NCI-H2171 (cell line): Measurements from ENCODE around the gene ERLIN1.
"Not testable (repeated sequence)": the region's sequence is repeated elsewhere in the genome, so short reads cannot be mapped to it uniquely, and the experiment has no call there.

Experiments
- DNase-seq: peaks from one replicate; lab custom pipeline; 2025; lab: John Stamatoyannopoulos, UW

ERLIN1 gene

DNA sequence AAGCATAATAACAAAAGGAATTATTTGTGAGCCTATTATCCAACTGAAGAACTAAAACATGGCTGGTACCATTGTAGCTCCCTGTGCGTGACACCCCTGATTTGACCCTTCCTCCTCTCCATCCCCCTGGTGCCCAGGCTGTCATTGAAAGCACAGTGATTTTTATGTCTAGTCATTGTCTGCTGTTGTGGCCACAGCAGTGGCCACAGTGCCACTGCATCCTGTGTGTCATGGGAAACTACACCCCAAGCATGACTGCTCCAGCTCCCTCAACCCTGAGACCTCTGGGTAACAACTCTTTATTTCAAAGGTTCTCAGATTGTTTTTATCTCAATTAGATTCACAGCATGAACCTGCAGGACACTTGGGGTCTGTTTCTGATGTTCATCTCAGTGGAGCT, 52.0 kb downstream of the ERLIN1 start:
- no peak for DNase-seq

DNA sequence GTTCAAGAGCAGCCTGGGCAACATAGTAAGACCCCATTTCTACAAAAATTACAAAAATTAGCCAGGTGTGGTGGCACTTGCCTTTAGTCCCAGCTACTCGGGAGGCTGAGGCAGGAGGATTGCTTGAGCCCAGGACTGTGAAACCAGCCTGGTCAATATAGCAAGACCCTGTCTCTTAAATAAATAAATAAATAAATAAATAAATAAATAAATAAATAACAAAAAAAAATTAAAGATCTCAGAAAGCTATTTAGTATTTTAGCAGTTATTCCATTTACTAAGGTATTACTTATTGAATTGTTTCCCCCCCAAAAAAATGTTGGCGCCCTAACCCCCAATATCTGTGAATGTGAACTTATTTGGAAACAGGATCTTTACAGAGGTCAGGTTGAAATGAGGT, 53.4 kb downstream of the ERLIN1 start:
- no peak for DNase-seq

DNA sequence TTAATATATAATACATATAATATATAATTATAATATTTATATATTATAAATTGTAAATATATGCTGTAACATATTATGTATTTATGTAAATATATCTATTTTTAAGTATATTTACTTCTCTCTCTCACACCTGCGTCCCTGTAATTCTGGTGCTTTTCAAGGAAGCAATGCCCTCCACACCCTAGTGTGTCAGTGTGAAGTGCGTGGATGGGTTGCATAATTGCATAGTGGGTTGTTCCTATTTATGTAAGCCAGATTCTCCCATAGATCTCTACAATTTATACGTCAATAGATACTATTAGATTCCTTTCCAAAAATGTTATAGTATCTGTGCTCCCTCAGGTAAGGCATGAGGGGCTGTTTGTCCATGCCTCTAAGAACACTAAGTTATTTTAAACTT, 54.3 kb downstream of the ERLIN1 start:
- DNase-seq = no peak

DNA sequence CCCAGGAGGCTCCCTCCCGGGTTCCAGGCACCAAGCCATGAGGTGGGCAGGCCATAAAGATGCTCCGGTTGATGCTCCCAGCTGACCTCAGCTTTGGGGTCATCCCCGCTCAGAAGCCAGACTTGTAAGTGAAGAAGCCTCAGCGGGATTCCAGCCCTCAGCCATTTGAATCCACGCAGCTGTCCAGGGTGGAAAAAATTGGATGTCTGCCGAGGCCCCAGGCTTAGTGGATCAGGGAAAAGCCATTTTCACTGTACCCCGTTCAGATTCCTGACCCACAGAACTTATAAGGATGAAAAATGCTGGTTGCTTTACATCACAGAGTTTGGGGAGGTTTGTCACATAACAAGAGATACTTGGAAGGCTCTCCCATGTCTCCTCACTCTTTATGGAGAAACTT, 55.0 kb downstream of the ERLIN1 start:
- no peak for DNase-seq

DNA sequence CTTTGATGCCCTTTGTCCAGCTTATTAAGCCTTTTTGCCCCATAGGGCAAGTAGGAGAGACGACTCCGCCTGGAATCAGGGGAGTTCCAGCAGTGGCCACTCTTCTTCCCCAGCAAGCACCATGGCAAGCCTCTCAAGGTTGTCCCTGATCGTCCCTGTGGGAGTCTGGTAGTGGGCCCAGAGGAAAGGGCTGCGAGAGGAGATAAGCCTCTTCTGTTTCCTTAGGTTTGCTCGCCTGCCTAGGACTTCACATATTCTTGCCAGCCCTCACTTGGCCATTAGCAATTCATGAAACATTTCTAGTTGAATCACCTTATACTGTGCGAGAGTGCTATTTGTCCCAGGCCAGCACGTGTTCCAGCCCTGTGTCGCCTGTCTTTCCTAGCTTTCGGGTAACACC, 56.4 kb downstream of the ERLIN1 start:
- no peak for DNase-seq

DNA sequence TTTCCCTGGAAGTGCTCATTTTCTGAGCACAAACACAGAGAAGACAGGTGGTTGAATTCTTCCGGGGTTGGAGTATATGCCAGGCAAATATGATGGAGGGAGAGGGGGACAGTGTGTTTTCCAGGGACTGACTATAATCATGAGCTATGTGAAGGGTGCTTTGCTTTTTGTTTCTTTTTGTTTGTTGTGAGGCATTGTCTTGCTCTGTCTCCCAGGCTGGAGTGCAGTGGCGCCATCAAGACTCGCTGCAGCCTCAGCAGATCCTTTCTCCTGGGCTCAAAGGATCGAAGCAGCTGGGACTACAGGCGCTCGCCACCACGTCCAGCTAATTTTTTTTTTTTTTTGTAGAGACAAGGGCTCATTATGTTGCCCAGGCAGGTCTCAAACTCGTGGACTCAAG, 56.9 kb downstream of the ERLIN1 start:
- DNase-seq = no peak

DNA sequence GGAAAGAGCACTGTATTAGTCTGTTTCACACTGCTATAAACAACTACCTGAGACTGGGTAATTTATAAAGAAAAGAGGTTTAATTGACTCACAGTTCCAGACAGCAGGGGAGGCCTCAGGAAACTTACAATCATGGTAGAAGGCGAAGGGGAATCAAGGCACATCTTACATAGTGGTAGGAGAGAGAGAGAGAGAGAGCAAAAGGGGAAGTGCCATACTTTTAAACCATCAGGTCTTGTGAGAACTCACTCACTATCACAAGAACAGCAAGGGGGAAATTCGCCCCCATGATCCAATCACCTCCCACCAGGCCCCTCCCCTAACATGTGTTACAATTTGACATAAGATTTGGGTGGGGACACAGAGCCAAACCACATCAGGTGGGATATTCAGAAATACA, 60.5 kb downstream of the ERLIN1 start:
- DNase-seq = not testable (repeated sequence)

DNA sequence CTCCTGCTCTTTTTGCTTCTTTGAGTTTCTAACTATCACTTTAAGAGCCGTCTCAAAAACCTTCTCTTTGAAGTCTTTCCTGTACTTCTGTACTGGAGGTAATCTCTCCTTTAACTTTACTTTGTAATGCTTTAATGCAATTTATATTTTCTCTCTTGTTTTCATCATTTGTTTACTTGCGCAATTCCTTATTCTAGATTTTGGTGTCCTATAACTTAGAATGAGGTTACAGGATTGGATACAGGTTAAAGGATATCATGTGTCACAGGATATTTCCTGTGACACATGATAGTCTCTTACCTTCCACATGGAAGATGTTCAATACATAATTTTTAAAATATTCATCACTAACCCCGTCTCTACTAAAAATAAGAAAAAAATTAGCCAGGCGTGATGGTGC, 61.7 kb downstream of the ERLIN1 start:
- no peak for DNase-seq

DNA sequence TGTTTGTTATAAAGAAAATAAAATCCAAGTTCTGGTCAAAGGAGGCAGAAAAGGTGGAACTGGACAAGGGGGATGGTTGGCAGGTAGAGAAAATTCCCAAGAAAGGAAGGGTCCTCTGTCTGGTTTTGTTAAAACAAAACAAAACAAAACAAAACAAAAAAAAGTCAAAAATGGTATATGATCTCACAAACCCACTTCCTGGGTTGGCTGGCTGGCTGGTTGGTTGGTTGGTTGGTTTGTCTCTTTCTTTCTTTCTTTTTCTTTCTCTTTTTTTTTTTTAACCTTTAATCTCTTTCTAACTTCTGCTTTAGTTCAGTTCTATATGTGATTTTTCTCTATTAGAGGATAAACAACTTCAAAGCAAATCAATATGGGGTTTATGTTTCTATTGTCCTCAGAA, 63.0 kb downstream of the ERLIN1 start:
- DNase-seq = no peak

DNA sequence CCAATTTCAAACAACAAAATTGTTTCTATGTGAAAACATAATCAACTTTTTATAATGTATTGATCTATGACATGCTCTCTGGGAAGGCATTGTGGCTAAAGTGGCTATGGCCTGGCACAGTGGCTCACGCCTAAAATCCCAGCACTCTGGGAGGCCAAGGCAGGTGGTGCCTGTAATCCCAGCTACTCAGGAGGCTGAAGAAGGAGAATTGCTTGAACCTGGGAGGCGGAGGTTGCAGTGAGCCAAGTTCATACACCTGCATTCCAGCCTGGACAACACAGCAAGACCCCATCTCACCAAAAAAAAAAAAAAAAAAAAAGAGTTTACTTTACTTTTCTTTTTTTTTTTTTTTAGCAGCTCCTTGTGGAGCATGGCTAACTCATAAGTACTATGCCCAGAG, 65.3 kb downstream of the ERLIN1 start:
- no peak for DNase-seq

DNA sequence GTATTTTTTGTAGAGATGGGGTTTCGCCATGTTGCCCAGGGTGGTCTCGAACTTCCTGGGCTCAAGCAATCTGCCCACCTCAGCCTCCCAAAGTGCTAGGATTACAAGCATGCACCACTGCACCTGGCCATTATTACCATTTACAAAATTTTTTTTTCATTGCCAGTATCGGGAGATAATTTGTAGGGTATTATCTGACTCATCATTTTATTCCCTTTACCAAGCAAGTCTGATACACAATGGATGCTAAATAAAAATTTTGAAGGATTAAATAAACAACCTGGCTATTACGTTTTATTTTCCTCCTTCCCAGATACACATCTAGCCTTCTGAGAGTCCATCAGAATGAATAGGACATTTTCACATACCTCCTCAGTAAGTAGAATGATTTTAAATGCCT, 66.1 kb downstream of the ERLIN1 start:
- DNase-seq = no peak

DNA sequence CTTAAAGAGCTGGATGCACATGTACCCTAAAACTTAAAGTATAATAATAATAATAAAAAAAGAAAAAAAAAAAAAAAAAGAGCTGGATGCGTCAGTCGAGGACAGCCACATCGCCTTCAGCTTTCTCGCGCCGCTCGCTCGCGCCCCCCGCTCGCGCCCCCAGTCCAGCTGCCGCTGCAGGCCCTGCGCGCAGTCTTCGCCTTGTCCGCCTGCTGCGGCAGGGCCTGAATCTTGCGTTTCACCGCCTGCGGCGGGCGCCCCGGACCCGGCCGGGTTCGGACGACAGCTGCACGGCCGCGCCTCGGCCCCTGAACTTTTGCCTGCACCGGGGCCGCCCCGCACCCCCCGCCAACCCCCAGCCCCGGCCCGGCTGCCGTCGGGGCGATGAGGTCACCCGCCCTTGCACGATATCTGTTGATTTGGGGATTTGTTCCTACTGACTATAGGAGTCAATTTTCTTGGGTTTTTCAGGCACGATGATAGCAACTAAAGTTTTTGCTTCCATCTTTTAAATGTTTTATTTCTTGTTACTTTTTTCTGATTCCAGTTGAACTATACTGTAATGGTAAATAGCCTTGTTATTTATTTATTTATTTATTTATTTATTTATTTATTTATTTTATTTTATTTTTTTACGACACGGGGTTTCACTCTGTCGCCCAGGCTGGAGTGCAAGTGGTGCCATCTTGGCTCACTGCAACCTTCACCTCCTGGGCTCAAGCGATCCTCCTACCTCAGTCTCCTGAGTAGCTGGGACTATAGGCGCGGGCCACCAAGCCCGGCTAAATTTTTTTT, 70.7 kb downstream of the ERLIN1 start:
- no peak for DNase-seq

DNA sequence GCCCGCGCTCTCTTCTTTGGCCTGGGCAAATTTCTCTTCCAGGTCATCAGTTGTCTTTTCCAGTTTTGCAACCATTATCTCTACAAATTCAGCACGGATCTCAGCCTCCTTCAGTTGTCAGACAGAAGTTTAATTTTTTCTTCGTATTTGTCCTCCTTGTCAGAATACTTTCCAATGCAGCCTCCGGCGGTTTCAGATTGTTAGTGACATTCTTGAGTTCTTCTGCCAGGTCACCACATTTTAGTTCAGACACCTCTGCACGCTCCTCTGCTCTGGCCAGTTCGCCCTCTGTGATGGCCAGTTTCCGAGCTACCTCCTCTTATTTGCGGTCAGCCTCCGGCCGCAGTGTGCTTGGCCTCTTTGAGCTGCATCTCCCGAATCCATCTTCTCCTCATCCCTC, 71.4 kb downstream of the ERLIN1 start:
- no peak for DNase-seq

DNA sequence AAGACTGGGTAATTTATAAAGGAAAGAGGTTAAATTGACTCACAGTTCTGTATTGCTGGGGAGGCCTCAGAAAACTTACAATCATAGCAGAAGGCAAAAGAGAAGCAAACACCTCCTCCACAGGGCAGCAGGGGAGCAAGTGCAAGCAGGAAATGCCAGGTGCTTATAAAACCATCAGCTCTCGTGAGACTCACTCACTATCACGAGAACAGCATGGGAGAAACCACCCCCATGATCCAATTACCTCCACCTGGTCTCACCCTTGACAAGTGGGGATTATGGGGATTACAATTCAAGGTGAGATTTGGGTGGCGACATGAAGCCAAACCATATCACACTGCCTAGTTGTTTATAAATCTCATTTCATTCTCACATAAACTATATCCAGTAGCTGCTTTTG, 76.2 kb downstream of the ERLIN1 start:
- no peak for DNase-seq

DNA sequence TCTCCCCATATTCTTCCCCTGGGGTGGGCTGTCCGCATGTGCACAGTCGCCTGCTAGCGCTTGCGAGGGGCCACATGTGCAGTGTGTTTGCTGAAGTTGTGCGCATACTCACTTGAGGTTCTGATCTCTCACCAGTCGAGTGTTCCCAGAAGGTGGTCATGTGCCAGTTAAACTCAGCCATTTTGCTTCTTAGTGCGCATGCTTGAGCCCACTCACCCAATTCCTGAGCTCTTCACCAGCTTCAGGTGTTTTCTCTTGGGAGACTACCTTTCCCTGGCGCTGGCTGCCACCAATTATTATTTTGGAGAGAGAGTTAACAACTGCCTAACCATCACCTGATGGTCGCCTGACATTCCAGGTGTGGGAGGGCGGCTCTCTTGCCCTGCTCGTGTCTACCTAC, 79.0 kb downstream of the ERLIN1 start:
- no peak for DNase-seq

DNA sequence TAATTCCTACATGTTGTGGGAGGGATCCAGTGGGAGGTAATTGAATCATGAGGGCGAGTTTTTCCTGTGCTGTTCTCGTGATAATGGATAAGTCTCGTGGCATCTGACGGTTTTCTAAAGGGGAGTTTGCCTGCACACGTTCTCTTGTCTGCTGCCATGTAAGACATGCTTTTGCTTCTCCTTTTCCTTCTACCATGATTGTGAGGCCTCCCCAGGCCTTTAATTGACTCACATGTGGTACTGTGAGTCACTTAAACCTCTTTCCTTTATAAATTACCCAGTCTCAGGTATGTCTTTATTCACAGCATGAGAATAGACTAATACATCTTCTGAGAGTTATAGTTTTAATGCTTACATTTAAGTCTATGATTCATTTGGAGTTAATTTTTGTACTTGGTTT, 81.5 kb downstream of the ERLIN1 start:
- DNase-seq = no peak

DNA sequence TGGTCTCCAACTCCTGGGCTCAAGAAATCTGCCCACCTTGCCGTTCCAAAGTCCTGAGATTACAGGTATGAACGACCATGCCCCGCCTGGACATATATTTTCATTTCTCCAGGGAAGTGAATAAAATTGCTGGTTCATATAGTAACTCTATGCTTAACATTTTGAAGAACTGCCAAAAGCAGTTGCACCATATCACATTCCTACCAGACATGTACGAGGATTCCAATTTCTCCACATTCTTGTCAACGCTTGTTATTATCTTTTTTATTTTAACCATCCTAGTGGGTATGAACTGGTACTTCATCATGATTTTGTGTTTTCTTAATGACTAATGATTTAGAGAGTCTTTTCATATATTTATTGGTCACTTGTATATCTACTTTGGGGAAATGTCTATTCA, 82.2 kb downstream of the ERLIN1 start:
- DNase-seq = no peak

DNA sequence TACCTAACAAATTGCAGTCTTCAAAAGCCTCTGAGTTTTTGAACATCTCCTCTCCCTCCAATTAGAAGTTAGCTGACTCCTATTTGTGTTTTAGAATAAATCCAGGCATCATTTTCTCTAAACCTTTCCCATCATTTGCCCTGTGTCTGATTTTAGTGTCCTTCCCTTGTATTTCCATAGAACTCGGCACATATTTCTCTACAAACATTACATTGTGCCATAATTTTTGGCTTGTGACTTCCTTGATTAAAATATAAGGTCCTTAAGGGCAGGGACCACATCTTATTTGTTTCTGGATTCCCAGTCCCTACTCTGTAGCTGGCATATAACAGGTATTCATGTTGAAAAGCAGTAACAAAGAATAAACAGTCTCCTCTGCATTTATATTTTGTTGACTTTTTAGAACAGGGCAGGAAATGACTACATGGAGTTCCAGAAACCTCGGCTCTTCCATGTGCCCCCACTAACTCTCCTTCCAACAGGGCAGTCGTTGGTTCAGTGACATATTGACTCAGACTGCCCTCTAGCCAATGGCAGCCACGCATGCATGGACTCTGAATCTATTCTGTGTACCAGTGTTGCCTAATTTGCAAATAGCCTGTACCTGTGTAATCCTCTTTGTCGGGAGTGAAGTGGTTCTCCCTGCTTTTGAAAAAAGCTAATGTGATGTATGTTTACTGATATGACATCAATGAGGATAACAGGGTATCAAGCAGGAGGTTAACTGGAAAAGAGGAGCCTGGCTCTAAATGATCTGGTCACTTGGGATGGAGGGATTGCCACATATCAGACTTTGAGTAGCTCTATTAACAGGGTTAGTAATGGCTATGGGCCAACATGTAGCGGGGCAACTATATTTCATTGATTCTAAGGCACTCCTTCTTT, 84.4 kb downstream of the ERLIN1 start:
- no peak for DNase-seq

DNA sequence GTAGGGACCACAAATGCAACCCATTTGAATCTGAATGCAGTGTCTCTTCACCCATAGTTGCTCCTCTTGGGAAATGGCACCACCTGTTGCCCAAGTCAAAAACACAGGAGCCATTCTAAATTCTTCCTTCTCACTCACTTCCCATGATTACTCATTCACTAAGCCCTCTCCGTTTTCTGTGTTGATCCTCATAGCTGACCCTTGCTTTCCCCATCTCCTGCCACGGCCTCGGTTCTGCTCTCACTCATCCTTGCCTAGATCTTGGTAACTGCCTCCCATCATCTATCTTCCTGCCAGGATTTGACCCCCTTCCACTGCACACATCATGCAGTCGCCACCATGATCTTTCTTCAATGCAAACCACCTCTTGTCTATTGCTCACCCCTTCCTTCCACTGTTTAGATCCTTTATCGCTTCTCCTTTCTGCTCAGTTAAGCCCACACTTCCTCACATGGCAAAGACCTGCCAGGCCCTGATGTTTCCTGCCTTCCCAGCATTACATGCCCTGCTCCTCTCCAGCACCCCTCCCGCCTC, 85.1 kb downstream of the ERLIN1 start:
- no peak for DNase-seq
